WERI-Rb-1 (cell line): ENCODE data around the gene STARD5.
"Not testable (repeated sequence)": the region's sequence is repeated elsewhere in the genome, so short reads cannot be mapped to it uniquely, and the experiment has no call there.

Source experiments
- DNase-seq: peaks from one replicate; pipeline ENCODE4 v3.0.0-alpha.2; 2020
- H3K27ac ChIP-seq: fragments of 250-450 bp; sonication (Bioruptor Pico); 2 replicates; pipeline ENCODE4 v1.5.1; 2020; ENCODE audit warnings: mild to moderate bottlenecking, moderate library complexity
- H3K27me3 ChIP-seq: fragments of 250-450 bp; sonication (Bioruptor Pico); 2 replicates; pipeline ENCODE4 v1.5.1; 2021; ENCODE audit warnings: mild to moderate bottlenecking, low read depth, moderate library complexity; ENCODE audit not compliant: insufficient read depth, severe bottlenecking
- H3K36me3 ChIP-seq: fragments of 250-450 bp; sonication (Bioruptor Pico); 2 replicates; pipeline ENCODE4 v1.5.1; 2020; ENCODE audit warnings: mild to moderate bottlenecking, moderate library complexity
- H3K4me3 ChIP-seq: 2 replicates; pipeline ENCODE4 v1.5.1; 2011; ENCODE audit warnings: low read depth, mild to moderate bottlenecking, control low read depth, low read length
- H3K9me3 ChIP-seq: fragments of 250-450 bp; sonication (Bioruptor Pico); 2 replicates; pipeline ENCODE4 v1.5.1; 2021; ENCODE audit warnings: mild to moderate bottlenecking, moderate library complexity; ENCODE audit not compliant: severe bottlenecking
- CTCF ChIP-seq: IDR thresholded peaks from 2 replicates; pipeline ENCODE4 v1.5.1; 2011; ENCODE audit warnings: low read depth, mild to moderate bottlenecking, control low read depth, inconsistent platforms, low read length

STARD5 gene

GRCh38 chr15:81351651-81352050, 27.7 kb upstream of the STARD5 start:
- H3K27ac ChIP-seq: no peak overlapping the region
- DNase-seq: no peak

GRCh38 chr15:81349271-81349670, 25.3 kb upstream of the STARD5 start:
- no peaks in the 10 kb centered on the region for H3K36me3 ChIP-seq
- H3K9me3 ChIP-seq: no peaks in the 10 kb centered on the region
- TF ChIP-seq CTCF: no peak
- no peak overlapping the region for H3K27ac ChIP-seq
- H3K4me3 ChIP-seq: no peak overlapping the region
- DNase-seq: no peak
- H3K27me3 ChIP-seq: no peaks in the 10 kb centered on the region

More at GRCh38 chr15:81351651-81352050, 27.7 kb upstream of the STARD5 start:
- no peak for TF ChIP-seq CTCF
- Histone ChIP-seq H3K4me3 (no peak overlapping the region), H3K27me3 (no peaks in the 10 kb centered on the region), H3K36me3 (no peaks in the 10 kb centered on the region), H3K9me3 (no peaks in the 10 kb centered on the region)

GRCh38 chr15:81348691-81349090, 24.8 kb upstream of the STARD5 start:
- not testable (repeated sequence) for H3K9me3 ChIP-seq, DNase-seq, H3K27me3 ChIP-seq, H3K27ac ChIP-seq, H3K4me3 ChIP-seq, H3K36me3 ChIP-seq

GRCh38 chr15:81347910-81348309, 24.0 kb upstream of the STARD5 start:
- Histone ChIP-seq H3K36me3 (no peaks in the 10 kb centered on the region), H3K4me3 (no peak overlapping the region), H3K27me3 (no peaks in the 10 kb centered on the region), H3K9me3 (no peaks in the 10 kb centered on the region), H3K27ac (no peak overlapping the region)
- DNase-seq: no peak
- TF ChIP-seq CTCF: no peak

- DNase-seq: no peak
- H3K27me3 ChIP-seq: no peaks in the 10 kb centered on the region
- H3K4me3 ChIP-seq: no peak overlapping the region
- no peak overlapping the region for H3K27ac ChIP-seq
- no peaks in the 10 kb centered on the region for H3K36me3 ChIP-seq
- H3K9me3 ChIP-seq: no peaks in the 10 kb centered on the region
- TF ChIP-seq CTCF: no peak
Measured at GRCh38 chr15:81346611-81347010, 22.7 kb upstream of the STARD5 start.

GRCh38 chr15:81343371-81343770, 19.4 kb upstream of the STARD5 start:
- no peak for DNase-seq
- H3K4me3 ChIP-seq: no peak overlapping the region
- H3K27me3 ChIP-seq: no peaks in the 10 kb centered on the region
- no peak for TF ChIP-seq CTCF
- H3K27ac ChIP-seq: no peak overlapping the region
- no peaks in the 10 kb centered on the region for H3K36me3 ChIP-seq
- H3K9me3 ChIP-seq: no peaks in the 10 kb centered on the region
